Lung (tissue), 12 donors: ENCODE results near the gene TAS2R20. TPM values are rescaled to one million over a fixed set of nuclear protein-coding genes. Genes with fewer than 3 reads are reported as not detected.
A peak's percentile ranks its signal among the peaks of the same experiment; 100 is the strongest.

Experiments used
- ATAC-seq: fragments of 200-7000 bp; cut with Tn5 transposase; one replicate; pipeline ENCODE4 v1.9.1; 2020; ENCODE audit warnings: moderate number of reproducible peaks; ENCODE audit not compliant: insufficient read depth, low FRiP score
- DNase-seq, 3 donors: peaks; one replicate each; pipeline ENCODE4 v3.0.0-alpha.2; 2013 to 2017
- H3K27ac ChIP-seq, 2 donors: one replicate each; pipeline ENCODE4 v1.5.1; 2013; ENCODE audit warnings: mild to moderate bottlenecking in 2 of 2, moderate library complexity in 2 of 2, control low read depth in 1 of 2, inconsistent platforms in 1 of 2, low read depth in 1 of 2, low read length in 1 of 2
- H3K27me3 ChIP-seq, 3 donors: one replicate each; pipeline ENCODE4 v1.5.1; 2013; ENCODE audit warnings: low read length in 2 of 3; ENCODE audit not compliant: control insufficient read depth in 3 of 3, insufficient read depth in 3 of 3
- H3K36me3 ChIP-seq, 4 donors: one replicate each; pipeline ENCODE4 v1.5.1; 2013; ENCODE audit warnings: low read length in 4 of 4, mild to moderate bottlenecking in 1 of 4, moderate library complexity in 1 of 4; ENCODE audit not compliant: control insufficient read depth in 4 of 4, insufficient read depth in 4 of 4
- H3K4me1 ChIP-seq, 5 donors: one replicate each; pipeline ENCODE4 v1.5.1; 2013; ENCODE audit warnings: low read length in 5 of 5, mild to moderate bottlenecking in 2 of 5, moderate library complexity in 1 of 5; ENCODE audit not compliant: control insufficient read depth in 5 of 5, insufficient read depth in 5 of 5
- H3K4me3 ChIP-seq: one replicate; pipeline ENCODE4 v1.5.1; 2013; ENCODE audit warnings: mild to moderate bottlenecking, control low read depth, moderate library complexity
- H3K9ac ChIP-seq, 2 donors: one replicate each; pipeline ENCODE4 v1.5.1; 2013; ENCODE audit warnings: low read length in 2 of 2, control low read depth in 1 of 2; ENCODE audit not compliant: insufficient read depth in 1 of 2
- H3K9me3 ChIP-seq, 4 donors: one replicate each; pipeline ENCODE4 v1.5.1; 2013; ENCODE audit warnings: low read length in 3 of 4, mild to moderate bottlenecking in 1 of 4, moderate library complexity in 1 of 4; ENCODE audit not compliant: control insufficient read depth in 4 of 4, insufficient read depth in 3 of 4
- WGBS, 2 donors: extraction: QIAGEN DNeasy Blood & Tissue Kit; methylation state at CpG; one replicate each; pipeline ENCODE4 v1.1.7; 2013; 5-methylcytosine and 5-hydroxymethylcytosine counted together
- polyA plus RNA-seq, 2 donors: library from polyadenylated mRNA; stranded (reverse); fragments of 200-250 nt; gene quantifications; one replicate each; pipeline ENCODE4 v1.2.1, GENCODE V29; 2013
- total RNA-seq, 2 donors: library from RNA; depleted of rRNA in 1 of 2; stranded (reverse); fragments of >200 nt in 1 of 2; gene quantifications; one replicate each; pipeline ENCODE4 v1.2.1, GENCODE V29; 2014 to 2021
- TF ChIP-seq, protein P1 (sequence below): IDR thresholded peaks from 2 replicates; pipeline ENCODE4 v1.5.1; 2012; ENCODE audit warnings: mild to moderate bottlenecking; ENCODE audit errors: control extremely low read depth, extremely low read depth
- donor health status: control.
- donor health status: control.
- donor health status: Bipolar disorder and iron deficiency.
- donor health status: healthy.
- donor health status: DM: yes; HTN: yes; CAD: no.

Gene TAS2R20
- total and polyA plus RNA-seq, 4 donors: 0.08 to 21.2 (median 0.92) TPM

DNA sequence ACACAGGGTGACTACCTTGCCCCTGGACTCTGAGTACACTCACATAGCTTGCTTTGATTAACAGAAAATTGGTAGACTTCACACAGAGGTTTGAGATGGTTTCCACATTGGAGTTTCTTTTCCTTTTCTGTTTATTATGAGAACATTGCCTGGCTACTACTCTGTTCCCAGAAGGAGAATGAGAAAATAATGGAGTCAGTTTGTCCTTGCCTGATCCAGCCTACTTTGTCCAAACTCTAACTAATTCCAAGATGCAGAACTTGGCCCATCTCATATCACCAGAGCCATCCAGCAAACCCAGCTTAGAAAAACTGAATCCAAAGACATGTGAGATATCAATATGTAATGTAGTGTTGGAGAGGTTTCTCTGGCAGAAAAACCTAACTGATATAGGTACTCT, 31.8 kb downstream of the TAS2R20 start:
- Histone ChIP-seq H3K9me3 (peaks cover 0 to 3% (median 0%) of the 10 kb centered on the region in 4 donors), H3K4me1 (peaks cover 0 to 7% (median 2%) of the 10 kb centered on the region in 5 donors), H3K27me3 (no peaks in the 10 kb centered on the region), H3K4me3 (no peak overlapping the region), H3K27ac (no peak overlapping the region), H3K9ac (no peak overlapping the region), H3K36me3 (peaks cover 0 to 2% (median 0%) of the 10 kb centered on the region in 4 donors)
- DNase-seq (no peak), ATAC-seq (no peak)
- TF ChIP-seq, protein P1, sequence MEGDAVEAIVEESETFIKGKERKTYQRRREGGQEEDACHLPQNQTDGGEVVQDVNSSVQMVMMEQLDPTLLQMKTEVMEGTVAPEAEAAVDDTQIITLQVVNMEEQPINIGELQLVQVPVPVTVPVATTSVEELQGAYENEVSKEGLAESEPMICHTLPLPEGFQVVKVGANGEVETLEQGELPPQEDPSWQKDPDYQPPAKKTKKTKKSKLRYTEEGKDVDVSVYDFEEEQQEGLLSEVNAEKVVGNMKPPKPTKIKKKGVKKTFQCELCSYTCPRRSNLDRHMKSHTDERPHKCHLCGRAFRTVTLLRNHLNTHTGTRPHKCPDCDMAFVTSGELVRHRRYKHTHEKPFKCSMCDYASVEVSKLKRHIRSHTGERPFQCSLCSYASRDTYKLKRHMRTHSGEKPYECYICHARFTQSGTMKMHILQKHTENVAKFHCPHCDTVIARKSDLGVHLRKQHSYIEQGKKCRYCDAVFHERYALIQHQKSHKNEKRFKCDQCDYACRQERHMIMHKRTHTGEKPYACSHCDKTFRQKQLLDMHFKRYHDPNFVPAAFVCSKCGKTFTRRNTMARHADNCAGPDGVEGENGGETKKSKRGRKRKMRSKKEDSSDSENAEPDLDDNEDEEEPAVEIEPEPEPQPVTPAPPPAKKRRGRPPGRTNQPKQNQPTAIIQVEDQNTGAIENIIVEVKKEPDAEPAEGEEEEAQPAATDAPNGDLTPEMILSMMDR: no peak

GRCh38 chr12:10965476-10965875, 32.6 kb downstream of the TAS2R20 start:
- Histone ChIP-seq H3K27ac (no peak overlapping the region), H3K4me3 (no peak overlapping the region), H3K36me3 (peaks cover 0 to 2% (median under 1%) of the 10 kb centered on the region in 4 donors), H3K9ac (no peak overlapping the region), H3K27me3 (no peaks in the 10 kb centered on the region), H3K4me1 (peaks cover 0 to 7% (median 2%) of the 10 kb centered on the region in 5 donors), H3K9me3 (peaks cover 0 to 3% (median 0%) of the 10 kb centered on the region in 4 donors)
- 93 to 100% methylated on average over 1 of the region's 1 CpG for WGBS, 2 donors
- DNase-seq: no peak
- no peak for ATAC-seq
- TF ChIP-seq, protein P1: no peak

GRCh38 chr12:10960211-10960610, 37.9 kb downstream of the TAS2R20 start:
- no peak overlapping the region for H3K4me3 ChIP-seq
- TF ChIP-seq, protein P1: no peak
- H3K9me3 ChIP-seq: peaks cover 0 to 3% (median 1%) of the 10 kb centered on the region in 4 donors
- H3K36me3 ChIP-seq: peaks cover 0 to 2% (median under 1%) of the 10 kb centered on the region in 4 donors
- WGBS, 2 donors: 59 to 62% methylated on average over 4 of the region's 4 CpGs
- H3K4me1 ChIP-seq: no peaks in the 10 kb centered on the region
- ATAC-seq (no peak), DNase-seq (no peak)
- no peak overlapping the region for H3K27ac ChIP-seq
- no peaks in the 10 kb centered on the region for H3K27me3 ChIP-seq
- H3K9ac ChIP-seq: no peak overlapping the region

DNA sequence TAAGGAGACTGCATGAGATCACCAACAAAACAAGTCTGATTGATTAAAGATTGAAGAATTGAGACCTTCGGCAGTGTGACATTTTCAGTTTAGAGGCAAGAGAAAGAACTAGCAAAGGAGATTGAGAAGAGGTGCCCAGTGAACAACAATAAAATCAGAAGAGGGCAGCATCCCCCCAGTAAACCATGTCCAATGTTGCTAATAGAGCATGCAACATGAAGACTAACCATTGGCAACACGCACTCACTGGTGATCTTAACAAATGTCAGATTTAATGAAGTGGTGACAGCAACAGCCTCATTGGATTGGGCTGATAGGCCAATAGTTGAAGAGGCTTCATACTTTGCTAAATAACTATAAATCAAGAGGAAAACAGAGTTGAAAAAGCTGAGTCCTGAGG, 38.3 kb downstream of the TAS2R20 start:
- TF ChIP-seq, protein P1: no peak

More for the DNA sequence above, 38.3 kb downstream of the TAS2R20 start:
- ATAC-seq: no peak
- Histone ChIP-seq H3K27ac (no peak overlapping the region), H3K4me1 (no peaks in the 10 kb centered on the region), H3K27me3 (no peaks in the 10 kb centered on the region), H3K9me3 (peaks cover 0 to 3% (median 1%) of the 10 kb centered on the region in 4 donors), H3K36me3 (peaks cover 0 to 2% (median under 1%) of the 10 kb centered on the region in 4 donors), H3K9ac (no peak overlapping the region), H3K4me3 (no peak overlapping the region)
- peak; percentile 25 to 75 (median 74) for DNase-seq
- 87 to 94% methylated on average over 2 of the region's 2 CpGs for WGBS, 2 donors
